IgD-negative memory B cell (primary cell): ENCODE results near the gene TMEM132C. TPM values are rescaled to one million over a fixed set of nuclear protein-coding genes. Genes with fewer than 3 reads are reported as not detected.

Source experiments
- H3K27ac Mint-ChIP-seq, 3 donors: one replicate each; pipeline ENCODE4 v1.8.0; 2020 to 2022; ENCODE audit warnings: mild to moderate bottlenecking in 3 of 3, mixed read lengths in 3 of 3, moderate library complexity in 1 of 3
- H3K27me3 Mint-ChIP-seq: one replicate; pipeline ENCODE4 v1.8.0; 2021; ENCODE audit warnings: mixed read lengths
- H3K36me3 Mint-ChIP-seq: one replicate; pipeline ENCODE4 v1.8.0; 2020; ENCODE audit warnings: mild to moderate bottlenecking, mixed read lengths
- H3K4me1 Mint-ChIP-seq, 3 donors: one replicate each; pipeline ENCODE4 v1.8.0; 2020 to 2022; ENCODE audit warnings: mixed read lengths in 3 of 3, mild to moderate bottlenecking in 1 of 3
- H3K4me3 Mint-ChIP-seq, 4 donors: one replicate each; pipeline ENCODE4 v1.8.0; 2020 to 2022; ENCODE audit warnings: mild to moderate bottlenecking in 4 of 4, mixed read lengths in 4 of 4, moderate library complexity in 3 of 4
- H3K9me3 Mint-ChIP-seq, 3 donors: one replicate each; pipeline ENCODE4 v1.8.0; 2020 to 2021; ENCODE audit warnings: mixed read lengths in 3 of 3, mild to moderate bottlenecking in 1 of 3
- polyA plus RNA-seq: library from polyadenylated mRNA; unstranded; fragments of 300-500 nt; fragmentation: Illumina TruSeq; gene quantifications from one replicate; pipeline ENCODE4 v1.2.3, GENCODE V29; 2021

The TMEM132C gene
- polyA plus RNA-seq, 1 donor from 2014 or later, result not detected

DNA sequence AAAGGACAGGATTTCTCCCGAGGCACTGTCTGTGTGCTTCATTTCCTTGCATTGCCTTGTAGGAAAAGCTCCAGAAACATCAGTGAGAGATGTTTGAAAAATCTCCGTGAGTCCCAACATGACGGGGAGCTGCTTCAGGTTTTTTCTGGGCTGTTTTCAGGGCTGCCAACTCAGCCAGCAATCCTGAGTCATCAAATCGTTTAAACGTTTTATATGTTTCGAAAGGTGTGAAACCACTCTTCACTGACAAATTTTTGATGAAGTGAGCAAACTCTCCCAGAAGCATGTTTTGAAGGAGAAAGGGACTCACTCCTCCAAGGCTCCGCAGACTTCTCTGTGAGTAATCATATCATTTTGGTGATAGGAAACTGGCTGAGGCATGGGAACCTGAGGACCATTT is 240.5 kb downstream of the TMEM132C start:
- no peak overlapping the region for H3K4me3 Mint-ChIP-seq
- no peaks in the 10 kb centered on the region for H3K36me3 Mint-ChIP-seq
- H3K27me3 Mint-ChIP-seq, result no peaks in the 10 kb centered on the region
- peaks cover under 1 to 19% (median 8%) of the 10 kb centered on the region in 3 donors for H3K9me3 Mint-ChIP-seq
- H3K4me1 Mint-ChIP-seq, result no peaks in the 10 kb centered on the region
- H3K27ac Mint-ChIP-seq, result no peak overlapping the region

DNA sequence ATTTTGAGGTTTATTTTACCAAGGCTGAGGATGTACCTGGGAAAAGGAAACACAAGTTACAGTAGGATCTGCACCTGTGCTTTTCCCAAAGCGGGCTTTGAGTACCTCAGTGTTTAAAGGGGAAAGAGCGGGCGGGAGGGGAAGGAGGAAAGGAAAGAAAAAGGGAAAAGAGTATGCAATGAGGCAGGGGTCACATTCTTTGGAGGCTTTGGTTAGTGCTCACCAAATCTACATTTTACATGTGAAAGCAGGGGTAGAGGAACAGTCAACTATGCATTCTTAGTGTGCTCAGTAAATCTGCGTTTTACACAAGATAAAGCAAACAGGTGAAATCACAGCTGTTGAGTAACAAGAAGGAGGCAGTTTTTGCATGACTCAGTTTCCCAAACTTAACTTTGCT is 242.2 kb downstream of the TMEM132C start:
- no peaks in the 10 kb centered on the region for H3K36me3 Mint-ChIP-seq
- H3K27ac Mint-ChIP-seq, result peak overlapping the region in 1 of 3 donors; percentile 27
- no peaks in the 10 kb centered on the region for H3K4me1 Mint-ChIP-seq
- H3K4me3 Mint-ChIP-seq, result no peak overlapping the region
- peaks cover 0 to 17% (median 7%) of the 10 kb centered on the region in 3 donors for H3K9me3 Mint-ChIP-seq
- H3K27me3 Mint-ChIP-seq, result no peaks in the 10 kb centered on the region

DNA sequence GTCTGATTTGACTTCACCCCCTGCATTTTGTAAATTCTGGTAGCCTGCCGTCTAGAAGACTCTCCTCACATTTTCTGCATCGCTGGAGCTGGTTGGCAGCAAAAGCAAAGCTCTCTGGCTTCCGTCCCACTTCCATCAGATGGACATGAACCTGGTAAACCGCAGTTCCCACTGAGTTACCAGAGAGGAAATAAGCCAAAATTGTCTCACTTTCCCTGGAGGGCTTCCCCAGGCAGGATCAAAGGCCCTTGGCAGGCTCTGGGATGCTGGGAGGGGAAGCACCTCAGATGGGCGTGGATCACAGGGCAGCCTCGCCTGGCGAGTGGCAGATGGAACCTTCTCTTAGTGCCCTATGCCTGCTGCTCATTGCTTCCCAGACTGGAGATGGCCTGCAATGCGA is 243.5 kb downstream of the TMEM132C start:
- Mint-ChIP-seq H3K27ac (no peak overlapping the region), H3K4me3 (no peak overlapping the region), H3K4me1 (no peaks in the 10 kb centered on the region), H3K27me3 (no peaks in the 10 kb centered on the region), H3K36me3 (no peaks in the 10 kb centered on the region), H3K9me3 (peaks cover 4 to 13% (median 7%) of the 10 kb centered on the region in 3 donors)

DNA sequence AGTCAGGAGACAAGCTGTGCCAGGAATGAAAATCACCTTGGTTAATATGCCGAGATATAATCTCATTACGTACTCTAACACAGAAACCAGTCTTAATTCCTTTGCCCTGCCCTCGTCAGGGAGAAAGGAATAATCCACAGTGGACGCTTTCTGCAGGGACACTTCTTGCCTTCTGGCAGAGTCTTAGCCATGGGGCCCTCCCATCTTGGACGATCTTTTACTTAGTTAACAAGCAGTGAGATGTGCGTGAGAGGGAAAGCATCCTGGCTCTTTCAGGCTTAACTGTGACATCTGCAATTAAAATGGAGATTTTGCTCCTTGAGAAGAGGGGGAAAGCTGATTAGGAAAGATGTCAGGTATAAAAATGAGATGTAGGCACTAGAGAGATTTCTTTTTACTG is 246.4 kb downstream of the TMEM132C start:
- Mint-ChIP-seq H3K36me3 (no peaks in the 10 kb centered on the region), H3K4me3 (no peak overlapping the region), H3K4me1 (no peaks in the 10 kb centered on the region), H3K27ac (no peak overlapping the region), H3K27me3 (no peaks in the 10 kb centered on the region), H3K9me3 (peaks cover 7 to 13% (median 13%) of the 10 kb centered on the region in 3 donors)

DNA sequence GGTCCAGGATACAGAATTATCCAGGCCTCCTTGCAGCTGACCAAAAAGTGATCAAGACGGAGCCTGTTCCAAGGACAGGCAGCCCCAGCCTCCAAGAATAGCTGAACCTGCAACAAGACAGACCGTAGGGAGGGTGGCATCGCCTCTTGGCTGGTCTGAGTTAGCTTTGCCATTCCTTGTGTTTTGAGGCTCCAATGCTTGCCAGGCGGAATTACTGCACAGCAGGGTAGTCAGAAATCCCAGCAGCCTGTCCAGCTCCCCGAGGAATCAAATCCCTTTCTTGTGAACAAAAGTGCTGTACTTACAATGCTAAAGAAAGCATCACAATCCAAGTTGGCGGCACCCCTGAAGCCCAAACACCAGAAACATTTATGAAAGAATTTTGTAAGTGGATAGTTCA is 246.9 kb downstream of the TMEM132C start:
- Mint-ChIP-seq H3K4me3 (peak overlapping the region in 1 of 4 donors; percentile 47), H3K36me3 (no peaks in the 10 kb centered on the region), H3K27ac (no peak overlapping the region), H3K27me3 (no peaks in the 10 kb centered on the region), H3K4me1 (no peaks in the 10 kb centered on the region), H3K9me3 (peaks cover 6 to 13% (median 13%) of the 10 kb centered on the region in 3 donors)

DNA sequence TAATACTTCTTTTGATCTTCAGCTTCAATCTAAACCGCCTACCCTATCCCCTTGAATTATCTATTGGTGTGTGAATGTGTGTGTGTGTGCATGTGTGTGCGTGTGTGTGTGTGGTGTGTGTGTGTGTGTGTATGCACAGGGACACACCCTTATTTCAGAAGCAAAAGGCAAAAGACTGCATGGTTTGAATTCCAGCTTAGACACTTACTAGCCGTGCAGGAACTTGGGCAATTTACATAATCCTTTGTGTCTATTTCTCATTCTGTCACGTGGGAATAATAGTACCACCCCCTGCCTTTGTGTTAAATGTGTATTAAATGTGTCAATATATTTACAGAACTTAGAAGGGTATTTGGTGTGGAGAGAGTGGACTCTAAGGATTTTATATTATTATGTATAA is 251.7 kb downstream of the TMEM132C start:
- no peaks in the 10 kb centered on the region for H3K36me3 Mint-ChIP-seq
- H3K27ac Mint-ChIP-seq, result peak overlapping the region in 1 of 3 donors; percentile 64
- H3K27me3 Mint-ChIP-seq, result no peaks in the 10 kb centered on the region
- no peak overlapping the region for H3K4me3 Mint-ChIP-seq
- H3K9me3 Mint-ChIP-seq, result peaks cover 2 to 19% (median 4%) of the 10 kb centered on the region in 3 donors
- no peaks in the 10 kb centered on the region for H3K4me1 Mint-ChIP-seq

DNA sequence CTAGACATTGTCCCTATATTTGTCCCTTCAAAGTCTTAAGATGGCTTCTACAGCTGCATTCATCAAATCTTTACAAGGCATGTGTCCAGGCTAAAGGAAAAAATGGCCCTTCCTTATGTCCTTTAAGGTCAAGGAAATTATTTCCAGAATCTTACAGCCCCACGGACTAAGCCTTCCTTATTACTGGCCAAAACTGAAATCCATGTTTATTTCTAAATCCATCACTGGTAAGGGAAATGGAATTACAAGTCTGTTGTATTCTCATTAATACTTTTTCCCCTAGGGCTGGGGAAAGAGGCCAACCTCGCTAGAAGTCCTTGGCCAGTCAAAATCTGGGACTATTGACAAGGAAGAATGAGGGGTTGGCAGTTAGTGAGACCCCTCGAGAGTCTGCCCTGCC is 252.5 kb downstream of the TMEM132C start:
- no peaks in the 10 kb centered on the region for H3K27me3 Mint-ChIP-seq
- peaks cover 2 to 19% (median 4%) of the 10 kb centered on the region in 3 donors for H3K9me3 Mint-ChIP-seq
- peak overlapping the region in 1 of 3 donors; percentile 64 for H3K27ac Mint-ChIP-seq
- no peaks in the 10 kb centered on the region for H3K4me1 Mint-ChIP-seq
- H3K4me3 Mint-ChIP-seq, result no peak overlapping the region
- no peaks in the 10 kb centered on the region for H3K36me3 Mint-ChIP-seq

DNA sequence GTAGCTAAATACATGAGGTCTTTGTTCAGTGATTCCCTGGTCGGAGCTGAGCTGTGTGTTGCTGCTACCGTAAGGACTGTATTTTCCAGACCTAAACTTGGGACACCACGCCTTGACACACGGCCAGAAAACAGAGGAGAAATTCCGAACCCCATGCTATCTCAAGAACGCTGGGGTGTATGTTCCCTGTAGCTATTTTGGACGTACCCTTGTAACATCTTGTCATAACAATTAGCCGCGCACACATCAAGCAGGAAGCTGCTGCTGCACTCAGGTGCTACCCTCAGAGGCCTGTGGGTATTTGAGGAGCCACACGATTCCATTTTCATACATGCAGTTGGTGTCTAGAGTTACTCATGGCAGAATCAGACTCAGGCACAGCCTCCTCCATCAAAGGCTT is 255.0 kb downstream of the TMEM132C start:
- Mint-ChIP-seq H3K9me3 (peaks cover 0 to 10% (median 0%) of the 10 kb centered on the region in 3 donors), H3K27ac (no peak overlapping the region), H3K4me1 (no peaks in the 10 kb centered on the region), H3K27me3 (no peaks in the 10 kb centered on the region), H3K4me3 (no peak overlapping the region), H3K36me3 (peaks cover 2% of the 10 kb centered on the region)

DNA sequence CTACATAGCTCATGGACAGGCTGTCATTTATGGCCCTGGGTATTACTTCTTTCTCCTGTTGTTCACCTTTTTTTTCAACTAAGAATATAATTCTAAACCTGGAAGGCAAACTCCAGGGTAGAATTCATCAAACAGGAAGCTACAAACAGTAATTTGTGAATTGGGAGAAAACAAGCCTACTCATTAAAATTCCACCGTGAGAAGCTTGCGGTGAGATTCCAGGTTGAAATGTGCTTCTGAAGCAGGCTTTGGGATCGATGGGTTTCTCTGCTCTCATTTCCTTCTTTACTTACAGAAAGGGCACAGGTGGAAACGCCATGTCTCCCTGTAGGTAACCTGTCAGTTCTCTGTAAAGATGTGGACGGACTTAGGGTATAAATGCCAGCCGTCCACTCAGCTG is 257.5 kb downstream of the TMEM132C start:
- H3K9me3 Mint-ChIP-seq, result peaks cover 0 to 6% (median 0%) of the 10 kb centered on the region in 3 donors
- no peak overlapping the region for H3K27ac Mint-ChIP-seq
- no peak overlapping the region for H3K4me3 Mint-ChIP-seq
- H3K36me3 Mint-ChIP-seq, result peaks cover 2% of the 10 kb centered on the region
- no peaks in the 10 kb centered on the region for H3K27me3 Mint-ChIP-seq
- no peaks in the 10 kb centered on the region for H3K4me1 Mint-ChIP-seq

DNA sequence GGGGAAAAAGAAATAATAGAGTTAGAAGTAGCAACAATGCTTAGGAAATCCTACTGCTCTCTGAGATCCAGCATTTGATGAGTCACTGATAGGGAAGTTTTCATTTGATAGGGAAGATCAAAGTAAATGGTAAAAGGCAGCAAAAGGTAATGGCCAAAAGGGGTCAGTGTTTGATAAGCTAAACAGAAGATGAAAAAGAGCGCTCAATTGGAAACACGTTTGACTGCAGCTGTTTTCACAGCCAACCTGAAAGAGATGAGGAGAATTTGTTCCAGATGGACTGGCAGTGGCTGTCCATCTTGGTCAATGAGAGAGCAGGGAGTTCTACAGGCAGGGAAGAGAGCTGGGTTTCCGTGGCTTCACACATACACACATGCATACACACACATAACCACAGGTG is 264.2 kb downstream of the TMEM132C start:
- Mint-ChIP-seq H3K9me3 (peaks cover 0 to 10% (median 0%) of the 10 kb centered on the region in 3 donors), H3K4me1 (peaks cover 0 to 4% (median 2%) of the 10 kb centered on the region in 3 donors), H3K27ac (no peak overlapping the region), H3K27me3 (no peaks in the 10 kb centered on the region), H3K4me3 (no peak overlapping the region), H3K36me3 (no peaks in the 10 kb centered on the region)

DNA sequence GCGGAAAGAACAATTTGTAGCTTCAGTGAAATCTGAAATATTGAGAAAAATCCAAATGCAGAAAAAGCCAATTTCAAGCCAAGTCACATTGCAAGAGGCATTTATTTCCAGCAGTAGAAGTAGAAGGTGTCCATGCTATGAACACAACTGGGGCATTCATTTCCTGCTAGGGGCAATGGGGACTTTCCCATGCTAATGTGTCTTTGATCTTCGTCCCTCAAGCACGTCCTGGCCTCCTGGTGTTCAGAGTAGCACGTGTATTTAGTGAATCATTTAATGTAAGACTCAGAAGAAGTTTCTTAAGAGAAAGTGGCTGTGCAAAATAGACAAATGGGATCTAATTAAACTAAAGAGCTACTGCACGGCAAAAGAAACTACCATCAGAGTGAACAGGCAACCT is 267.9 kb downstream of the TMEM132C start:
- Mint-ChIP-seq H3K27ac (no peak overlapping the region), H3K27me3 (no peaks in the 10 kb centered on the region), H3K4me3 (peak overlapping the region in 2 of 4 donors; percentile 13 to 69), H3K36me3 (no peaks in the 10 kb centered on the region), H3K4me1 (peaks cover 0 to 4% (median 2%) of the 10 kb centered on the region in 3 donors), H3K9me3 (peaks cover 0 to 16% (median 0%) of the 10 kb centered on the region in 3 donors)

DNA sequence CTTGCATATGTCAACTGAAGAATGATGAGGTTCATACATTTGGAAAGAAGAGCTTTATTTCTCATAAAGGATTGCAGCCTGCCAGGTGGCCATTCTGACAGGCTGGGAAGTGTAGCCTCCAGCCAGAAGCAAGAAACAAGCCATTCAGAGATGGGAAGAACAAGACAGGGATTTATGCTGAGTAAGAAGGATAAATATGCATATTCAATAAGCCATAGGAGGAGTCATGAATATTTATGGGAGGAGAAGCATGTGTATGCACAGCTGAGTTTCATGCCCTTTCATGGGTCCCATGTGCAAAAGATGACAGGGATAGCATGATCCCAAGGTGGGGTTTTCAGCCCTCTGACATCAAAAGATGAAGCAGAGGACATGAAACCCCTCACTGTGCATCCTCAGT is 269.8 kb downstream of the TMEM132C start:
- Mint-ChIP-seq H3K9me3 (peaks cover 0 to 20% (median 0%) of the 10 kb centered on the region in 3 donors), H3K36me3 (no peaks in the 10 kb centered on the region), H3K27ac (no peak overlapping the region), H3K27me3 (no peaks in the 10 kb centered on the region), H3K4me3 (no peak overlapping the region), H3K4me1 (peaks cover 0 to 4% (median 2%) of the 10 kb centered on the region in 3 donors)

DNA sequence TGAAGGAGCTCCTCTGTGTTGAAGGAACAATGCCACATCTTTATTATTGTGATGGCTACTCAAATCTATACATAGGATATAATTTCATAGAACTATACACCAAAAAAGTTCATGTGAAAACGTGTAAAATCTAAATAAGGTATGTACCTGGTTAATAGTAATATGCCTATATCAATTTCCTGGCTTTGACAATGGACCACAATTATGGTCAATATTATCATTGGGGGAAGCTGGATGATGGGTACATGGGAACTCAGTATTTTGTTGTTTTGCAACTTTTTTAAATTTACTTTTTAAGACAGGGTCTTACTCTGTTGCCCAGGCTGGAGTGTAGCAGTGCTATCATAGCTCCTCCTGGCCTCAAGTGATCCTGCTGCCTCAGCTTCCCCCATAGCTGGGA is 270.7 kb downstream of the TMEM132C start:
- H3K9me3 Mint-ChIP-seq, result peaks cover 0 to 20% (median 0%) of the 10 kb centered on the region in 3 donors
- no peak overlapping the region for H3K4me3 Mint-ChIP-seq
- H3K27ac Mint-ChIP-seq, result no peak overlapping the region
- H3K36me3 Mint-ChIP-seq, result no peaks in the 10 kb centered on the region
- H3K4me1 Mint-ChIP-seq, result peaks cover 0 to 4% (median 2%) of the 10 kb centered on the region in 3 donors
- H3K27me3 Mint-ChIP-seq, result no peaks in the 10 kb centered on the region

DNA sequence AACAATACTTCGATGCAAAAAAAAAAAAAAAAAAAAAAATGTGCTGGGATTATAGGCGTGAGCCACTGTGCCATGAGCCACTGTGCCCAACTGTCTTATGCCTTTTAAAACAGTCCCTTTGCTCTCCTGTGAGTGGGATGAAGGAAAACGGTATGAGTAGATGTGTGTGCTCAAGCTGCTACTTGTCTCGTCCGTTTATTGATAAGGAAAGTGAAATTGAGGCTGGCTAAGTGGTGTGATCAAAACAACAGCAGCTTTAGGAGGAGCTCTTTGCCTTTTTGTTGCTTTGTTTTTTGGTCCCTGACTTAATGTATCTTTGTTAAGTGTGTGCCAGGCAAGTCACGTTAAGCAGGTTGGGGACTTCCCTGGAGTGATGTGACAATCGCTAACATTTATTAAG is 275.9 kb downstream of the TMEM132C start:
- Mint-ChIP-seq H3K27me3 (no peaks in the 10 kb centered on the region), H3K4me1 (no peaks in the 10 kb centered on the region), H3K4me3 (no peak overlapping the region), H3K9me3 (peaks cover 0 to 13% (median 0%) of the 10 kb centered on the region in 3 donors), H3K36me3 (no peaks in the 10 kb centered on the region), H3K27ac (no peak overlapping the region)

DNA sequence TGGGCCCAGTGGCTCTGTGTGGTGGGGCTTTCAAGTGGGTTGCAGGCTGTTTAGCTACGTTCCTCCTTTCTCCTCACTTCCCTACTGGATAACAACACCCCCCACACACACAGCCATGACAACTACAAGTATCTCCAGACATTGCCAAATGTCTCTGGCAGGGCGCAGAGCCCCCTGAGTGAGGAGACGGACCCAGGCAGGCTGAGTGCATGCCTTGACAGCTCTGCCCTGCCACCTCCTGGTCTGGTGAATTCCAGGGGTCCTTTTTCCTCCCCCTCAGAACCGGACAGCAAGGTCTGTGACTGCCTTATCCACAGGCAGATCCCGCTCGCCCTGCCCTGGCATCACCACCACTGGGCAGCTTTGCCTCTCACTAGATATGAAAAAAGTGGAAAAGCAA is 276.5 kb downstream of the TMEM132C start:
- Mint-ChIP-seq H3K9me3 (peaks cover 0 to 13% (median 0%) of the 10 kb centered on the region in 3 donors), H3K4me1 (no peaks in the 10 kb centered on the region), H3K36me3 (no peaks in the 10 kb centered on the region), H3K27ac (no peak overlapping the region), H3K27me3 (no peaks in the 10 kb centered on the region), H3K4me3 (peak overlapping the region in 1 of 4 donors; percentile 22)

DNA sequence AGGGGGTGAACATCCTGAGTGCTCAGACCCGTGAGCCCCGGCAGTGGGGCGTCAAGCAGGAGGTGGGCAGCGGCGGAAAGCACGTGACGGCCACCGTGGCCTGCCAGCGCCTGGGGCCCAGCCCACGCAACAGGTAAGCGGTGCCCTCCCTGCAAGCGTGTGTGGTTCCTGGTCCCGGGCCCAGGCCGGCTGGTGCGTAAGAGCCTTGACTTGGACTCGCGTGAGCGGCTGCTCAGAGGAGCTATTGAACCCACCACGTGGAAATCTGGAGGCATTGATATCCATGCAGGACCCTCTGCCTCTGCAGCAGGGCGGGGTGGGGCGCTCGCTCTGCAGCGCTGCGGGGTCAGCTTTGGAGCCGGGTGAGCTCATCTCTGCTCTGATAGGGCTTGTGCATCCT is 277.0 kb downstream of the TMEM132C start:
- H3K27me3 Mint-ChIP-seq, result no peaks in the 10 kb centered on the region
- H3K27ac Mint-ChIP-seq, result no peak overlapping the region
- H3K36me3 Mint-ChIP-seq, result no peaks in the 10 kb centered on the region
- H3K9me3 Mint-ChIP-seq, result peaks cover 0 to 10% (median 0%) of the 10 kb centered on the region in 3 donors
- no peak overlapping the region for H3K4me3 Mint-ChIP-seq
- H3K4me1 Mint-ChIP-seq, result no peaks in the 10 kb centered on the region
